Prostate gland (tissue), 2 donors: ENCODE results near the gene SNAPC2.

Experiments used
- POLR2A ChIP-seq: fragments of 450-650 bp; IDR thresholded peaks from one replicate; pipeline ENCODE4 v1.6.1; 2016; ENCODE audit warnings: antibody characterized with exemption, mild to moderate bottlenecking
- POLR2AphosphoS5 ChIP-seq: sonication (generic); formaldehyde crosslinking; IDR thresholded peaks from one replicate; pipeline ENCODE4 v1.6.1; 2017; ENCODE audit warnings: antibody characterized with exemption
- TF ChIP-seq, protein P1 (sequence below), 4 experiments: fragments of 200-600 bp in 2 of 4; fragments of 450-650 bp in 2 of 4; sonication (generic) in 2 of 4; IDR thresholded peaks; 1 replicate in 3 of 4; 2 replicates in 1 of 4; pipeline ENCODE4 v1.5.1; 2016 to 2019; ENCODE audit warnings: antibody characterized with exemption in 4 of 4, mild to moderate bottlenecking in 2 of 4, moderate library complexity in 2 of 4

DNA sequence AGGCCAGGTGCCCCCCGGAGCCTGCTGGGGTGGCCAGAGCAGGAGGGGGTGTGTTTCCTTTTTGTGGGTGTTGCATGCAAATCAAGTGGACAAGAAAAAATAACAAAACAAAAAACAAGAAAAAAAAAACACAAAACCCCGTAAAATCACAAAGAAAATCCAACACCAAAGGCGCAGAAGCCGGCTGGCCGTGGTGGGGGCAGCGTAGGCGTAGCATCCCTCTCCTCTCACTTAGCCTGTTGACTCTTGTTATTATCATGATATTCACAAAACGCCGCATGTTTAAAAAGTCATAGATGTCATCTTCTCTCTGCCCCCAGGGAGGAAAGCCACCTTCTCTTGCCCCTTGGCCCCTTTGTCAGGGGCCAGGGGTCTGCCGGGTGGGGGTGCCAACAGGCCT lies 6.5 kb upstream of the SNAPC2 start:
- TF ChIP-seq, protein P1, sequence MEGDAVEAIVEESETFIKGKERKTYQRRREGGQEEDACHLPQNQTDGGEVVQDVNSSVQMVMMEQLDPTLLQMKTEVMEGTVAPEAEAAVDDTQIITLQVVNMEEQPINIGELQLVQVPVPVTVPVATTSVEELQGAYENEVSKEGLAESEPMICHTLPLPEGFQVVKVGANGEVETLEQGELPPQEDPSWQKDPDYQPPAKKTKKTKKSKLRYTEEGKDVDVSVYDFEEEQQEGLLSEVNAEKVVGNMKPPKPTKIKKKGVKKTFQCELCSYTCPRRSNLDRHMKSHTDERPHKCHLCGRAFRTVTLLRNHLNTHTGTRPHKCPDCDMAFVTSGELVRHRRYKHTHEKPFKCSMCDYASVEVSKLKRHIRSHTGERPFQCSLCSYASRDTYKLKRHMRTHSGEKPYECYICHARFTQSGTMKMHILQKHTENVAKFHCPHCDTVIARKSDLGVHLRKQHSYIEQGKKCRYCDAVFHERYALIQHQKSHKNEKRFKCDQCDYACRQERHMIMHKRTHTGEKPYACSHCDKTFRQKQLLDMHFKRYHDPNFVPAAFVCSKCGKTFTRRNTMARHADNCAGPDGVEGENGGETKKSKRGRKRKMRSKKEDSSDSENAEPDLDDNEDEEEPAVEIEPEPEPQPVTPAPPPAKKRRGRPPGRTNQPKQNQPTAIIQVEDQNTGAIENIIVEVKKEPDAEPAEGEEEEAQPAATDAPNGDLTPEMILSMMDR (IDR thresholded peaks at IDR 0.05) = no peak
- no peak for TF ChIP-seq POLR2A
- TF ChIP-seq POLR2AphosphoS5 = no peak
